HG03159 (cell line): ENCODE data around the gene POLR3H.
"Not testable (repeated sequence)": the region's sequence is repeated elsewhere in the genome, so short reads cannot be mapped to it uniquely, and the experiment has no call there.

Experiments used
- ATAC-seq: cut with Tn5 transposase; IDR thresholded peaks from one replicate; pipeline ENCODE4 v1.9.1; 2021; ENCODE audit warnings: mild to moderate bottlenecking, moderate library complexity; ENCODE audit not compliant: unreplicated experiment

The POLR3H gene

GRCh38 chr22:41565403-41566054, 21.3 kb upstream of the POLR3H start:
- ATAC-seq, result no peak

- no peak for ATAC-seq
Observed at GRCh38 chr22:41564563-41564962, 20.3 kb upstream of the POLR3H start.

DNA sequence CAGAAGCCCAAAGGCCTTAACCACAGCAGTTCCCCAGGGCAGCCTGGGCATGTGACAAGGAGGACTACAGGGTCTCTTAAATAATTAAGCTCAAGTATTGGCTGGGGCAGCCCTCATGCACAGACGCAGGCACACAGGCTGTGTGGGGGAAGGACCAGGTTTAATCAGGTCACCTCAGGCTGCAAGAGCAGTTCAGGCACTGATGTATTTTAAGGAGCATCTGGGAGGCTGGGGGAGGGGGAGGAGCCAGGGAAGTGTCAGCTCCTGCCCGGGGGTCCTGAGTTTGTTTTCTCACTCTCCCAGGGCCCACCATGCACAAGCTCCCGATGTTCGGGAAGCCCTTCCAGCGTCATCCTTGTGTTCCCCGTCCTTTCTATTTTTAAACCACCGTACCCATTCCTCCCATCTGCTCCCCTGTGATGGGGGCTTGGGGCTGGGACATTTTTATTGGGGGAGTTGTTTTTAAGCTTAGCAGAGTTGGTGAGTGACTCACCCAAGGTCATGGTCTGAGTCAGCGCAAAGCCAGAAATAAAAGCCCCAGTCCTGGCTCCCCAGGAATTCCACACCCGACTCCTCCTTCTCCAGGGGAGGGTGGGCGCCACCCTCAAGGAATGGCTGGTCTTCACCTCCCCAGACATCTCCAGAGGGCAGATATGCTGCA, 18.9 kb upstream of the POLR3H start:
- ATAC-seq, result no peak

GRCh38 chr22:41562461-41562860, 18.2 kb upstream of the POLR3H start:
- ATAC-seq, result no peak

- ATAC-seq, result no peak
Observed at GRCh38 chr22:41561788-41562187, 17.5 kb upstream of the POLR3H start.

- no peak for ATAC-seq
Observed at GRCh38 chr22:41561335-41561734, 17.1 kb upstream of the POLR3H start.

DNA sequence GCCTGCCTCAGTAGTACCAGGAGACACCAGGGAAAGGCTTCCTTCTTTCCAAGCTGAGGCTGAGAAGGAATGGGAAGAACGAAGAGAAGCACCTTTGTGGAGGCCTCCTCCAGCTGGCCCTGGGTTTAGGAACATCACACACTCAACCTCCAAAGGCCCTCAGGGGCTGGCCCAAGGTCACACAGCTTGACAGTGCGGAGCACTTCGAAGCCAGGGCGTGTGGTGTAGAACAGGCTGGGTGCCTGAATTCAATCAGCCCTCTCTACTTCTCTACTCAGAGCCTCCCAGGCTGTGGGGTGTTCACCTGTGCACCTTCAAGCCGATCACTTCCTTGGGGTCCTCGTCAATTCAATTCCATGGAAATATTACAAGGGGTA, 15.8 kb upstream of the POLR3H start:
- no peak for ATAC-seq

DNA sequence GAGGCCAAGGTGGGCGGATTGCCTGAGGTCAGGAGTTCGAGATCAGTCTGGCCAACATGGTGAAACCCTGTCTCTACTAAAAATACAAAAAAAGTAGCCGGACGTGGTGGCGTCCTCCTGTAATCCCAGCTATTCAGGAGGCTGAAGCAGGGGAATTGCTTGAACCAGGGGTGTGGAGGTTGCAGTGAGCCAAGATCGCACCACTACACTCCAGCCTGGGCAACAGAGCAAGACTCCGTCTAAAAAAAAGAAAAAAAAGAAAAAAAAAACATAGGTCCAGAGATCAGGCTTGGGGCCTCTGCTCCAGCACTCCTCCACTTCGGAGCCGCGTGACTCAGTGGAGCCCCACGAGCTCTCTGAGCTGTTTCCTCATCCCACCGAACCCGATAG, 14.0 kb upstream of the POLR3H start:
- not testable (repeated sequence) for ATAC-seq

DNA sequence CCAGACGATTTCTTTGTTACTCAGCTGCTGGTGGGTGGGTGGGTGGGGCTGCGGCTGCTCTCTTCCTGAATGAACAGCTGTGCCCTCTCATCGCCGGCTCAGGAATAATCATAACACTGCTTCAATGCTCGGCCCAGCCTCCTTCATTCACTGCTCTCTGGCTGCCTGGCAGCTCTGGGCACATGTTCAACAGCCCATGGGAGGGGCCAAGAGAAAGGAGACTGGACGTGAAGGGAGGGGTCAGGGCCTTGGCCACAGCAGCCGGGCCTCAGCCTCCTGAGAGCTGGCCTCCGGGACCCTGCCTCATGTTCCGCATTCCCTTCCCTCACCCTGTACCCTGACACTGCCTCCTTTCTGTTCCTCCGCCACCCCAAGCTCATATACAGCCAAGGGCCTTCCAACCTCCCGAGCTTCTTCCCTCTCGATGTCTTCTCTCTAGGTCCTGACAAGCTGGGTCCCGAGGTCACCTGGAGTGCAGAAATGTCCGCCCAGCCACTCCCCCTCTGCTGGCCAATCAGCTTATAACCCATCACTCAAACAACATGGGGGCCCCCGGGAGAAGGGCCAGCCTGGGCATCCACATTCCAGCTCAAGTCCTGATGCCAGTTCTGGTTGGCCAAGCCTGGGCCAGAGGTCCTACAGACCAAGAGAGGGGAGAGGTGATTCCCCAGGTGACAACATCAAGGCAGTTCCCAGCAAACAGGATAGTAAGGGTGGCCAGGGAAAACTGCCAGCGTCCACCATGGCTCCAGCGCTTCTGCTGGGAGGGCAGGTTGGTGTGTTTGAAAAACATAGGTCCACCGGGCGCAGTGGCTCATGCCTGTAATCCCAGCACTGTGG, 13.4 kb upstream of the POLR3H start:
- no peak for ATAC-seq

DNA sequence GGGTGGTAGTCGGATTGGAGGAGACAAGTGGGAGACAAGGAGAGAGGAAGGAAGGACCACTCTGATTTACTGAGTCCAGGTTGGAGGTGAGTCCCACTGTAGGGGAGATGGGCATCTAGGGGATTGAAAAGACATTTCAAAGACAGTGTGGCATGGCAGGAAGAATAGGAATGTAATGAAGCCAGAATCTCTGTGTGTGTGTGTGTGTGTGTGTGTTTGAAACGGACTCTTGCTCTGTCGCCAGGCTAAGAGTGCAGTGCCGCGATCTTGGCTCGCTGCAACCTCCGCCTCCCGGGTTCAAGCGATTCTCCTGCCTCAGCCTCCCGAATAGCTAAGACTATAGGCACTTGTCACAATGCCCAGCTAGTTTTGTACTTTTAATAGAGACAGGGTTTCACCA, 12.3 kb upstream of the POLR3H start:
- ATAC-seq, result no peak

GRCh38 chr22:41555325-41555982, 11.2 kb upstream of the POLR3H start:
- no peak for ATAC-seq

- no peak for ATAC-seq
Observed at GRCh38 chr22:41551877-41552582, 7.8 kb upstream of the POLR3H start.

DNA sequence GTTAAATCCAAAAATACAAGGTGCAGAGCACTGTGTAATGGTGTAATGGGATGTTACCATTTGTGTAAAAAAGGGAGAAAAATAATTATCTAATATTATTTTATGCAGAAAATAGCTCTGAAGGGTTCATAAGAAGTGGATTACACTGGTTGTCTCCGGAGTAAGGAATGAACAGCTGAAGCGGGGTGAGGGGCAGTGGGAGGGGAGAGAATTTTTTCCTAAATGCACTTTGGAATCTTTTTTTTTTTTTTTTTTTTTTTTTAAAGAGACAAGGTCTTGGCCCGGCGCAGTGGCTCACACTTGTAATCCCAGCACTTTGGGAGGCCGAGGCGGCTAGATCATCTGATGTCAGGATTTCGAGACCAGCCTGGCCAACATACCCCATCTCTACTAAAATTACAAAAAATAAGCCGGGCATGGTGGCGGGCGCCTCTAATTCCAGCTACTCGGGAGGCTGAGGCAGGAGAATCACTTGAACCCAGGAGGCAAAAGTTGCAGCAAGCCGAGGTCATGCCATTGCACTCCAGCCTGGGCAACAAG, 6.8 kb upstream of the POLR3H start:
- ATAC-seq, result no peak

DNA sequence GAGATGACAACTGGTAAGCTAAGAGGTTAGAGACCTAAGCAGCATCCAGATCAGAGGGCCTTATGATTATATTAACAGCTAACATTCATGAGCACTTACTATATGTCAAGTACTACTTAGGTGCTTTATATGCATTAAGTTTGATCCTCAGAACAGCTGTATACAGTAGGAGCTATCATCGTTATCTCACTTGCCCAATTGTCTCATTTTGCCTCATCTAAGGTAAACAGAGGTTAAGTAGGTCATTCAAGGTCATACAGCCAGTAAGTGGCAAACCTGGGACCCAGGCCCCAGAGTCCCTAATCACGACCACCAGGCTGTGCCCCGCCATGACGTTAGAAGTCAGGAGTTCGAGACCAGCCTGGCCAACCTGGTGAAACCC, 4.6 kb upstream of the POLR3H start:
- ATAC-seq, result no peak

DNA sequence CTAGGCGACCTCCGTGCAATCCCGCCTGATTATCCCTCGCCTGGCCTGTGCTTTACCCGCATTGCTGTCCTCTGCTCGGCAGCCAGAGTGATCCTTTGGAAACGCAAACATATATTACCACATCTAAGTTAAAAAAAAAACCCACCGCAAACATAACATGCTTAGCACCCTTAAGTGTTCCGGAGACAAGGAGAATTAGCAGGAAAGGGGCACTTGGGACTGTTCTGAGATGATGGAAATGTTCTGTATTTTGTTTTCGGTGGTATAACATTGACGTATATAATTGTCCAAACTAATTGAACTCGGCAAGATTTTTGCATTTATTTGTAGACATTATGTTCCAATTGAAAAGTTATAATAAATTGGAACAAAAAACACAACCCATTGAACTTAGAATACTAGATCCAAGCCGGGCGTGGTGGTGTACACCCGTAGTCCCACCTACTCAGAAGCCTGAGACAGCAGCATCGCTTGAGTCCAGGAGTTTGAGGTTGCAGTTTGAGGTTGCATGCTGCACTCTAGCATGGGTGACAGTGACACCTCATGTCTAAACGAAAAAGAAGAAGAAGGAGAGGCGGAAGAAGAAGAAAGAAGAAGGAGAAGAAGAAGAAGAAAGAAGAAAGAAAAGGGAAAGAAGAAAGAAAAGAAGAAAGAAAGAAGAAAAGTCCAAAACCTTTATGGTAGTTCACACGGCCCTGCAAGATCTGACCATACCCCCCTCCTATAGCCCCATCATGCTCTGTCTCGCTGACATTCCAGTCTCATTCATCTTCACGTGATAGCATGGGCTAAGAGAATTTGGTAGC, 604 bp upstream of the POLR3H start:
- ATAC-seq, result no peak

DNA sequence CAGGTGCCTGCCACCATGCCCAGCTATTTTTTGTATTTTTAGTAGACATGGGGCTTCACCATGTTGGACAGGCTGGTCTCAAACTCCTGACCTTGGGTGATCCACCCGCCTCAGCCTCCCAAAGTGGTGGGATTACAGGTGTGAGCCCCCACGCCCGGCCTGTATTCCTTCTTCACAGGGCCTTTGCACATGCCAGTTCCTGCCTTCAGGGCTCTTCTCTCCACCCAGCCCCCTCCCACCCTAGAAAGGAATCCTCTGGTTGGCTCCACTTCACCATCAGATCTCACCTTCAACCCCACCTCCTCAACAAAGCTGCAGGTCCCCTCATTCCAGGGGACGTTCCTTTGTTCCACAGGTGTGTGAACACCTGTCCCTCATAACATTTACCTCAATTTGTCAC, 2.0 kb downstream of the POLR3H start:
- ATAC-seq, result no peak

DNA sequence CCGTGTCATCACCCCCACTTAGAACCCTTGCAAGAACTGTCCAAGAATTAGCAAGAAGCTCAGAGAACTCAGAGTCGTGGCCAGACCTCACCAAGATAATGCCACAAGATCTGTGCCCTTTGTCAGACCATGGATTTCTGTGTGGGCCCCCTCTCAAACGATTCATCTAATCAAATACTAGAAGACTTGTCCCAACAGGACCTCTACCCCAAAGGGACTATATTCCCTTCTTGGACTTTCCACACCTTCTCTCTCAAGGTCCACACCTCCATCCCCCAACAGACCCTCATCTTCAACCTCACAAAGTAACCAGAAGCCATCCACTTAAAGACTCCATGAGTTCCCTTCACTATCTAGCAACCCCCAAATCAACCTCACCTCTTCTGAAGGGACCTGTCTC, 2.8 kb downstream of the POLR3H start:
- ATAC-seq, result no peak

GRCh38 chr22:41540365-41540764, 3.9 kb downstream of the POLR3H start:
- no peak for ATAC-seq

DNA sequence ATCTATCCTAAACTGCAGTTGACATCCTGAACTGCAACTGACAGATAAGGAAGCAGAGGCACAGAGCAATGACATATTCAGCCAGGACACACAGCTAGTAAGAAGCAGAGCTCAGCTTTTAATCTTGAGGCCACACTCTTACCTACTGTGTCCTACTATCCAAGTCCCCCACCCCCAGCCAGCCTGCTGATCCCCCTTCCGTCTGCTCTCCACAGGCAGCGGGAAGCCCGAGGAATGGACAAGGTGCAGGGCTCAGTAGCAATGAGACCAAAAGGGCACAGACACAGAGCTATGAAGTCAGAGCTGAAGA, 4.3 kb downstream of the POLR3H start:
- ATAC-seq, result no peak
